Dermis blood vessel endothelial cell (primary cell): ENCODE results near the gene ASB10. TPM values are rescaled to one million over a fixed set of nuclear protein-coding genes. Genes with fewer than 3 reads are reported as not detected.

Experiments used
- DNase-seq: peaks from one replicate; pipeline ENCODE4 v3.0.0; 2010
- total RNA-seq: library from RNA; depleted of rRNA; stranded (reverse); fragments of >200 nt; gene quantifications from 2 replicates; pipeline ENCODE4 v1.2.3, GENCODE V29; 2014

The ASB10 gene
- total RNA-seq, 1 donor from 2014 or later, result not detected

GRCh38 chr7:151135866-151136843 lies 50.9 kb downstream of the ASB10 start:
- no peak for DNase-seq

GRCh38 chr7:151135525-151135845 lies 51.6 kb downstream of the ASB10 start:
- DNase-seq, result no peak

GRCh38 chr7:151134743-151135524 lies 52.1 kb downstream of the ASB10 start:
- DNase-seq, result no peak

- no peak for DNase-seq
Observed at GRCh38 chr7:151133986-151134742, 52.9 kb downstream of the ASB10 start.

GRCh38 chr7:151133266-151133985 lies 53.6 kb downstream of the ASB10 start:
- no peak for DNase-seq

GRCh38 chr7:151132461-151133205 lies 54.4 kb downstream of the ASB10 start:
- no peak for DNase-seq

GRCh38 chr7:151131592-151132293 lies 55.3 kb downstream of the ASB10 start:
- DNase-seq, result no peak

GRCh38 chr7:151131224-151131591 lies 55.8 kb downstream of the ASB10 start:
- DNase-seq, result no peak

- no peak for DNase-seq
Observed at GRCh38 chr7:151130741-151131157, 56.3 kb downstream of the ASB10 start.

GRCh38 chr7:151129960-151130591 lies 57.0 kb downstream of the ASB10 start:
- no peak for DNase-seq

GRCh38 chr7:151129117-151129959 lies 57.7 kb downstream of the ASB10 start:
- DNase-seq, result no peak

GRCh38 chr7:151128716-151129115 lies 58.3 kb downstream of the ASB10 start:
- DNase-seq, result no peak

- DNase-seq, result no peak
Observed at GRCh38 chr7:151128144-151128543, 58.9 kb downstream of the ASB10 start.

GRCh38 chr7:151126491-151127137 lies 60.4 kb downstream of the ASB10 start:
- no peak for DNase-seq

GRCh38 chr7:151125846-151126481 lies 61.1 kb downstream of the ASB10 start:
- no peak for DNase-seq
